Transverse colon (tissue), 4 donors: ENCODE results near the gene KCTD16. TPM values are rescaled to one million over a fixed set of nuclear protein-coding genes. Genes with fewer than 3 reads are reported as not detected.

Experiments
- DNase-seq: peaks from one replicate; pipeline ENCODE4 v3.0.0-alpha.2; 2019
- H3K27ac ChIP-seq, 4 donors: fragments of 200-600 bp; sonication (generic); 2 replicates each; pipeline ENCODE4 v1.5.1; 2016 to 2018; ENCODE audit warnings: inconsistent platforms in 4 of 4
- H3K27me3 ChIP-seq: fragments of 200-600 bp; sonication (generic); 2 replicates; pipeline ENCODE4 v1.5.1; 2017; ENCODE audit warnings: inconsistent platforms
- H3K36me3 ChIP-seq, 4 donors: fragments of 200-600 bp; sonication (generic); 2 replicates each; pipeline ENCODE4 v1.5.1; 2017 to 2019; ENCODE audit warnings: inconsistent platforms in 4 of 4
- H3K4me1 ChIP-seq, 4 donors: fragments of 200-600 bp; sonication (generic); 2 replicates each; pipeline ENCODE4 v1.5.1; 2017 to 2020; ENCODE audit warnings: inconsistent platforms in 4 of 4
- H3K4me3 ChIP-seq, 4 donors: fragments of 200-600 bp; sonication (generic); 1 replicate in 1 of 4; 2 replicates in 3 of 4; pipeline versions ENCODE4 v1.5.1 to v1.6.1; 2017 to 2019; ENCODE audit warnings: inconsistent platforms in 4 of 4
- H3K9me3 ChIP-seq, 2 donors: fragments of 200-600 bp; sonication (generic); 2 replicates each; pipeline ENCODE4 v1.5.1; 2017 to 2019; ENCODE audit warnings: inconsistent platforms in 2 of 2
- EP300 ChIP-seq: sonication (generic); formaldehyde crosslinking; IDR thresholded peaks from one replicate; pipeline ENCODE4 v1.6.1; 2017; ENCODE audit warnings: antibody characterized with exemption, low read depth
- POLR2A ChIP-seq: fragments of 450-650 bp; IDR thresholded peaks from one replicate; pipeline ENCODE4 v1.6.1; 2016; ENCODE audit warnings: antibody characterized with exemption, mild to moderate bottlenecking, moderate library complexity
- POLR2AphosphoS5 ChIP-seq, 3 donors: sonication (generic); formaldehyde crosslinking; IDR thresholded peaks; one replicate each; pipeline ENCODE4 v1.6.1; 2016; ENCODE audit warnings: antibody characterized with exemption in 3 of 3
- WGBS, 2 donors: methylation state at CpG; one replicate each; pipeline ENCODE4 v1.1.5; 2018; ENCODE audit warnings: low coverage in 1 of 2; 5-methylcytosine and 5-hydroxymethylcytosine counted together
- in situ Hi-C, 4 donors: fragments of 200-750 bp; cut with MboI; loops; one replicate each; pipeline versions ENCODE4 v1.15.0 to v1.15.1; 2017; ENCODE audit warnings: low sequenced_read_pairs in 3 of 4, low pct_ligation_motif_present in 1 of 4, low pct_unique_long_range_greater_than_20kb in 1 of 4
- intact Hi-C: fragments of 100-400 bp; cut with DNase I; formaldehyde crosslinking; loops from one replicate; pipeline ENCODE4 v1.15.1; 2023; ENCODE audit warnings: low total_unique reads
- total RNA-seq, 4 donors: library from RNA; depleted of rRNA; stranded (reverse); fragments of >200 nt; gene quantifications; one replicate each; pipeline ENCODE4 v1.1.0, GENCODE V29; 2016
- TF ChIP-seq, protein P1 (sequence below), 5 experiments: fragments of 200-600 bp in 3 of 5; fragments of 450-650 bp in 2 of 5; sonication (generic) in 3 of 5; IDR thresholded peaks; 1 replicate in 2 of 5; 2 replicates in 3 of 5; pipeline ENCODE4 v1.5.1; 2016 to 2017; ENCODE audit warnings: antibody characterized with exemption in 5 of 5, inconsistent platforms in 3 of 5, mild to moderate bottlenecking in 2 of 5, moderate library complexity in 1 of 5

The KCTD16 gene
- total RNA-seq, 4 donors from 2014 or later: under 0.01 to 0.14 TPM; not detected in 2

DNA sequence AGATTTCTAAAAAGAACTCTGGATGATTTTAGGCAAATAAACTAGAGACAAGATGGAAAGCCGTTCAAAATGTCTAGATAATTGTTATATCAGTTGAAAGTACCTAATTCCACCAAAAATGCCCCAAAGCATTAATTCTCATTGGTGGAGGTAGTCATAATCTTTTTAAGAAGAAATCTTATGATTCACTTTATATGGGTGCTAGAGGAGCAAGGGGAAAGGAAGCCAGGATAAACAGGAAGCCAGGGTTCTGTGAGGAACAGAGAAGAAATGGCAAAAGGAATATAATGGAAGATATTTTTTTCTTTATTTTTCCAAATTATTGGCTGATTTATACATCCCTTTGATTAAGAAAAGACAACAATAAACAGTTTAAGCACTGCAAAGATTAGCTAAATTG, 8.0 kb upstream of the KCTD16 start:
- Histone ChIP-seq H3K4me3 (no peak overlapping the region), H3K36me3 (peaks cover 0 to 53% (median 25%) of the 10 kb centered on the region in 4 donors), H3K27ac (no peak overlapping the region), H3K4me1 (no peaks in the 10 kb centered on the region), H3K9me3 (no peaks in the 10 kb centered on the region), H3K27me3 (no peaks in the 10 kb centered on the region)
- intact Hi-C loops: no loop called here
- TF ChIP-seq EP300: no peak
- TF ChIP-seq, protein P1, sequence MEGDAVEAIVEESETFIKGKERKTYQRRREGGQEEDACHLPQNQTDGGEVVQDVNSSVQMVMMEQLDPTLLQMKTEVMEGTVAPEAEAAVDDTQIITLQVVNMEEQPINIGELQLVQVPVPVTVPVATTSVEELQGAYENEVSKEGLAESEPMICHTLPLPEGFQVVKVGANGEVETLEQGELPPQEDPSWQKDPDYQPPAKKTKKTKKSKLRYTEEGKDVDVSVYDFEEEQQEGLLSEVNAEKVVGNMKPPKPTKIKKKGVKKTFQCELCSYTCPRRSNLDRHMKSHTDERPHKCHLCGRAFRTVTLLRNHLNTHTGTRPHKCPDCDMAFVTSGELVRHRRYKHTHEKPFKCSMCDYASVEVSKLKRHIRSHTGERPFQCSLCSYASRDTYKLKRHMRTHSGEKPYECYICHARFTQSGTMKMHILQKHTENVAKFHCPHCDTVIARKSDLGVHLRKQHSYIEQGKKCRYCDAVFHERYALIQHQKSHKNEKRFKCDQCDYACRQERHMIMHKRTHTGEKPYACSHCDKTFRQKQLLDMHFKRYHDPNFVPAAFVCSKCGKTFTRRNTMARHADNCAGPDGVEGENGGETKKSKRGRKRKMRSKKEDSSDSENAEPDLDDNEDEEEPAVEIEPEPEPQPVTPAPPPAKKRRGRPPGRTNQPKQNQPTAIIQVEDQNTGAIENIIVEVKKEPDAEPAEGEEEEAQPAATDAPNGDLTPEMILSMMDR (IDR thresholded peaks at IDR 0.05): no peak
- no peak for TF ChIP-seq POLR2A
- no peak for TF ChIP-seq POLR2AphosphoS5 (IDR thresholded peaks at IDR 0.05)
- WGBS, 2 donors: 91 to 92% methylated on average over 1 of the region's 1 CpG
- no peak for DNase-seq
- in situ Hi-C loops: loop anchor here in 1 of 4 donors (25.0 kb wide), 1 partner anchor 750 kb away; the partner anchor contains the start of gene NR3C1

DNA sequence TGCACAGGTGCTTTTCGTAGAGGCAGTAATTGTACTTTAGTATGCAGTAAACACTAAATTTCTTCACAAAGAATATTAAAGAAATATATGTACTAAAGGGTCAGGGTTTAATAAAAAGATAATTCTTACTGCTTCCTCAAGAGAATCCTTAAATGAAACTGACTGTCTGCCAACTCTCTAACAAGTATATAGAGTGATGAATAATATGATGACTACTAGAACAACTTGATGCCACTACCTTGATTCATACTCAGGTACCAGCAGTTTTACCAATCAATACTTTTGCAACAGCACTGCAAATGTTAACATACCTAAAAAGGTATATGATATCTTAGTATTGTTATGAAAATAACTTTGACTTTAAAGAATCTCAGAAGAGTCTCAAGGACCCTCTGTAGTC, 4.0 kb upstream of the KCTD16 start:
- in situ Hi-C loops (loop anchor here in 1 of 4 donors (25.0 kb wide), 1 partner anchor 754 kb away; the partner anchor contains the start of gene NR3C1), intact Hi-C loops (no loop called here)
- TF ChIP-seq EP300 (no peak), POLR2AphosphoS5 (IDR thresholded peaks at IDR 0.05) (no peak), POLR2A (no peak)
- TF ChIP-seq, protein P1 (IDR thresholded peaks at IDR 0.05): no peak
- DNase-seq: no peak
- Histone ChIP-seq H3K4me1 (peaks cover 6 to 25% (median 16%) of the 10 kb centered on the region in 4 donors), H3K36me3 (peaks cover 0 to 36% (median 17%) of the 10 kb centered on the region in 4 donors), H3K27ac (no peak overlapping the region), H3K9me3 (no peaks in the 10 kb centered on the region), H3K4me3 (no peak overlapping the region), H3K27me3 (no peaks in the 10 kb centered on the region)
- 86 to 89% methylated on average over 1 of the region's 1 CpG for WGBS, 2 donors

DNA sequence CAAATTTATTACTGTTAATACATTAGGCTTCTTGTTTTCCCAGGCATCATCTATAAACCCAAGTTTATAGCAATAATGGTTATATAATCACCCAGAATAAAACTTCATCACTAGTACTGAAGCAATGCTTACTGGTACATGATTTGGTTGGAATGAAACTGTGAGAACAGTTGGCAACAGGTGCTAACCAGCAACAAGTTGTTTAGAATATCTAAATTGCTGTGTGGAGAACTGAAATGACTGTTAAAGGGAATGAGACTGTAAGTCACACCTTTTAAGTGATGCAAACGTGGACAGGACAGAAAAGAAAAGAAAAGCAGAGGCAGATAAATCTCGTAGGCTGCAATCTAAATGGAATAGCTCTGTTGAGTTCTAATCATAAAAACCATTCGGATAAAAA, 2.7 kb upstream of the KCTD16 start:
- WGBS, 2 donors: 72 to 83% methylated on average over 3 of the region's 3 CpGs
- Histone ChIP-seq H3K36me3 (peaks cover 0 to 27% (median 13%) of the 10 kb centered on the region in 4 donors), H3K4me1 (peaks cover 6 to 25% (median 16%) of the 10 kb centered on the region in 4 donors), H3K27ac (no peak overlapping the region), H3K4me3 (no peak overlapping the region), H3K27me3 (no peaks in the 10 kb centered on the region), H3K9me3 (no peaks in the 10 kb centered on the region)
- no peak for DNase-seq
- intact Hi-C loops (no loop called here), in situ Hi-C loops (loop anchor here in 1 of 4 donors (25.0 kb wide), 1 partner anchor 756 kb away; the partner anchor contains the start of gene NR3C1)
- no peak for TF ChIP-seq POLR2A
- no peak for TF ChIP-seq POLR2AphosphoS5 (IDR thresholded peaks at IDR 0.05)
- no peak for TF ChIP-seq EP300
- TF ChIP-seq, protein P1 (IDR thresholded peaks at IDR 0.05): no peak

DNA sequence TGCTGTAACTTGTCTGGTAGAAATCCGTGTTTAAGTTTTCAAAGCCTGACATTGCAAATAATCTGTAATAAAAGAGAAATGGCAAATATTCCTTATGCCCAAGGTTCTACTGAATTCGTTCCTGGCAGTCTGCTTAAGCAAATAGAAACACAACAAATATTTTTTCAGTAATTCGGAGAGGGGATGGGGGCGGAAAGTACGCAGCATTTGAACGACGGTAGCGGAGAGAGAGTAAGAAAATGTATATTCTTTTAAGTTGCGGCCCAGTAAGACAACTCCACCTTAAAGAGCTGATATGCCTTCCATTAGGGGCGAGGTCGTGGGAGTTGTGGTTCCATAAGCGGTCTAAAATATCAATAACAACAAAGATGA, 783 bp upstream of the KCTD16 start:
- H3K4me1 ChIP-seq: peaks cover 6 to 25% (median 16%) of the 10 kb centered on the region in 4 donors
- H3K9me3 ChIP-seq: no peaks in the 10 kb centered on the region
- no peak for DNase-seq
- peaks cover 0 to 8% (median 3%) of the 10 kb centered on the region in 4 donors for H3K36me3 ChIP-seq
- 3 to 4% methylated on average over 7 to 12 of the region's 12 CpGs for WGBS, 2 donors
- TF ChIP-seq EP300: no peak
- TF ChIP-seq, protein P1 (IDR thresholded peaks at IDR 0.05): no peak
- TF ChIP-seq POLR2A: no peak
- no peak for TF ChIP-seq POLR2AphosphoS5 (IDR thresholded peaks at IDR 0.05)
- in situ Hi-C loops (loop anchor here in 1 of 4 donors (25.0 kb wide), 1 partner anchor 758 kb away; the partner anchor contains the start of gene NR3C1), intact Hi-C loops (no loop called here)
- H3K27ac ChIP-seq: peak overlapping the region; percentile 85 to 88 (median 86)
- H3K27me3 ChIP-seq: peaks cover 6% of the 10 kb centered on the region
- H3K4me3 ChIP-seq: peak overlapping the region; percentile 80 to 89 (median 86)
